Gastroesophageal sphincter (tissue), 3 donors: ENCODE measurements around the gene ISG20.
A peak's percentile ranks its signal among the peaks of the same experiment; 100 is the strongest.

Experiments used
- CTCF ChIP-seq, 4 experiments: fragments of 200-600 bp in 2 of 4; fragments of 450-650 bp in 2 of 4; sonication (generic) in 1 of 4; IDR thresholded peaks; one replicate each; pipeline ENCODE4 v1.5.1; 2017 to 2019; ENCODE audit warnings: antibody characterized with exemption in 4 of 4, mild to moderate bottlenecking in 2 of 4, moderate library complexity in 2 of 4
- EP300 ChIP-seq: sonication (generic); formaldehyde crosslinking; IDR thresholded peaks from one replicate; pipeline ENCODE4 v1.6.1; 2017; ENCODE audit warnings: antibody characterized with exemption, mild to moderate bottlenecking
- POLR2A ChIP-seq, 2 donors: fragments of 450-650 bp; IDR thresholded peaks; one replicate each; pipeline ENCODE4 v1.6.1; 2017; ENCODE audit warnings: antibody characterized with exemption in 2 of 2, mild to moderate bottlenecking in 2 of 2, moderate library complexity in 1 of 2

GRCh38 chr15:88657326-88658069 lies 18.7 kb downstream of the ISG20 start:
- peak in 3 of 4 experiments; percentile 65 to 82 (median 72) for TF ChIP-seq CTCF (IDR thresholded peaks at IDR 0.05)
- no peak for TF ChIP-seq POLR2A (IDR thresholded peaks at IDR 0.05)
- no peak for TF ChIP-seq EP300
